Ramos (cell line): Measurements from ENCODE around the gene ARHGAP21.

Experiments
- in situ Hi-C: fragments of 300-500 bp; cut with MboI; formaldehyde crosslinking; loops from one replicate; pipeline ENCODE4 v1.14.3; 2022; ENCODE audit warnings: low sequenced_read_pairs; ENCODE audit not compliant: unreplicated experiment

ARHGAP21 gene

DNA sequence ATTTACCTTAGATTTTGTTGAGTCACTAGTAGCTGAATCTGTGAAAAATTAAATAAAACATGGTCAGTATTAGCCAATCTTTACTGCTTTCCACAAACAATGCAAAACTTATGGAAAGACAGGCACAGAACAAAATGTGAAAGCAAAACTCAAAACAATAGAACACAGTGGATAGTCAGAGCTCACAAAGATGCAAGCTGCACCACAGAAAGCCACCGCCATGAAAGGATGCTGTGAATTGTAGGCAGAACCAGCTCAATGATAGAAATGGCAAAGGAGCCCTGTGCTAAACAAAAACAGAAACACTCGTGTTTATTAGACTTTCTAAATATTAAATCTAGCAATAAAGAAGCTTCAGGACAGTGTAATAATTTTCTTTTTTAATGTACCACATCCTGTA, 134.4 kb downstream of the ARHGAP21 start:
- in situ Hi-C loops: no loop called here

GRCh38 chr10:24579906-24580305, 143.8 kb downstream of the ARHGAP21 start:
- in situ Hi-C loops: no loop called here

DNA sequence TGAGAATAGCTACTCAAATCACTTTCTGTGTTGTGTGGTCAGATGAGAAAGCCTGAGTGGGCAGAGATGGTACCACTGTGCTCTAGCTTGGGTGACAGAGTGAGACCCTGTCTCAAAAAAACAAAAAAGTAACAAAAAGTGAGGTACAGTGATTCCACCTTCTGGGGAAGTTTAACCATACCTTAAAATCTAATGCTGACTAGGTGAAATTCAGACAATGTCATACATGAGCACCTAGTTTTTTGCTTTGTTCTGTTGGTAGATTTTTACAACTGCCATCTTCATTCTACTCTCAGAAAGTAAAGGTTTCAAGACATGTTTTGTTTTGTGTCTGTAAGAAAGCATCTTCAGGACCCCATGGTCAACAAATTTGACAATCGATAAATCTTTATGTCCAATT, 144.2 kb downstream of the ARHGAP21 start:
- in situ Hi-C loops: no loop called here

DNA sequence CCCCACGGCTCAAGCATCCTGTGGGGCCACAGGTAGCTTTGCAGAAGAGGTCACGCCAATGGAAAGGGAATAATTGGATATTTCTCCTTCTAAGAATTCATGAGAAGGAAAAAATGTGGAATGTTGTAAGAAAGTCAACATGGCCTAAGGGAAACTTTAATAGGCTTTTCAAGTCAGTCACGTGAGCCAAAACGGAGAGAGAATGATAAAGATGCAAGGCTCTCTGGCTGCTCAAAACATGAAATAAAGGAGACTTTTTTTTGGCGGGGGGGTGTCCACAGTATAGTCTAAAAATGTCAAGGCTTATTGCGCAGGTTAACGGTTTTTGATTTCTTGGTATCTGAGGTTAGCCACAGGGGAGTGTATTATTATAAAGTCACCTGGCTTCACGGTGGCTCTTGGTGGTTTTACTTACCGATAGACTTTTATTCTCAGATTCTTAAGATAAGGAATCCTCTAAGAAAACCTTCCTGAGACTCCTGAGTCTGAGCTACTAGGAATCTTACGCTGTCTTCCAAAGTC, 148.1 kb downstream of the ARHGAP21 start:
- in situ Hi-C loops: no loop called here

DNA sequence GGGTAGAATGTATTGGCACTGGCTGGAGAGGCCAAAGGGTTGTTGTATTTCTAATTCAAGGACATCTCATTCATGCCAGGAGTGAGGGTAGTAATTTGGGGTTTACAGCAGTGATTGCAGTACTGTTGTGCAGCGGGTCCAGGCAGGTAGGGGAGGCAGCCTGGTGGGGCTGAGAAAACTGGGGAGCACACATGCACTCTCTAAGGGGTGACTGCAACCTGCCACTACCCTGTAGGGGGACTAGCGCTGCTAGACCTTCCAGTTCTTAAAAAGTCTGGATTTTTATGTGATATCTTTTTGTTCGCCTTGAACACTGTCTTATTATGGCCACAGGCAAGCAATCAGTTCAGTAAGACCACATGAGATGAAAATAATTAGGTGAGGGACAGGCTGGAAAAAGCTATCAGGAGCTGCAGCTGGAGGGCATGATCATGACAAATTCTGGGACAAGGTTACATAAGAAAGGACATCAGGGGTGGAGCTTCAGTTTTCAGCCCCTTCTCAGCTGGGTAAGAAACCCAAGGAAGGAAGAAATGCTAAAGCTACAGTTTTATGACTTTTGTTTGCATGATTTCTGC, 149.0 kb downstream of the ARHGAP21 start:
- in situ Hi-C loops: no loop called here

DNA sequence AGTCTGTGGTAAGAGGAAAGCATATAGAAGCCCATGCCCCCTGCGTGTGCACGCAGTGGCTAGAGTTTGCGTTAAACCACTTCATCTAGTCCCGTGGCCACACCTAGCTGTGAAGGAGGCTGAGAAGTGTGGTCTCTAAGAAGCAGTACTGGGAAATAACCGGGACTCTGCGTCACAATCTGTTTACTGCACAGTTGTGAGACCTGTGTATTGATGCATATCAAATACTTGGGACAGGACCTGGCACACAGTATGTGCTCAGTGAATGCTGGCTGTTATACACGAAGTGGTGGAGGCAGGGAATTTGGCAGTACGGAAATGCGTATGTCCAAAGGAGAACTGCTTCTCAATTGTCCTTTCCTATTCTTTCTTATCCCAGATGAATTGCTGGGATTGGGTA, 149.5 kb downstream of the ARHGAP21 start:
- in situ Hi-C loops: no loop called here

DNA sequence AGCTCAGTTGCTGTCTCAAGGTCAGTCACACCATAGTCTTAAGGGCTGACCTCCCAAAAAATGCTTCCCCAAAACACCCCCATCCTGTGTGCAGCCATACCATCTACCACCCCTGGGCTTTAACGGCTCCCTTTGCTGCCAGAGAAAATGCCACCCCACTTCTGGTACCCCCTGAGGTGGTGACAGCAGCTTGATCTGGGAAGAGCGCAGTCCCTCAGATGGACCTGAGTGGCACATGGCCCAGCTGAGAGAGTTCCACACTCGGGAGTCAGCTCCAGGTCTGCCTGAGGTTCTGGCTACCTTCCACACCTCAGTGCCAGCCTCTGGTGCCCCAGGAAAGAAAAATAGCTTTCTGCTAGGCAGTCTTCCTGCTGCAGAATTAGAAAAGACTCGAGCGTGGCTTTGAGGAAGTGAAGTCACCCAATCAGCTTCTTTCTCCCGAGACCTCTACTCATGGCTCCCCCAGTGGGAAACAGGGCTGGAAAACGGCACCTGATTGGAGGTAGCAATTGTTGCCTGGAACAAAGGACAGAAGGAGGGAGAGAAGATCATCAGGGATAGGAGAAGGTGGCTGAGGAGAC, 151.7 kb downstream of the ARHGAP21 start:
- in situ Hi-C loops: no loop called here

DNA sequence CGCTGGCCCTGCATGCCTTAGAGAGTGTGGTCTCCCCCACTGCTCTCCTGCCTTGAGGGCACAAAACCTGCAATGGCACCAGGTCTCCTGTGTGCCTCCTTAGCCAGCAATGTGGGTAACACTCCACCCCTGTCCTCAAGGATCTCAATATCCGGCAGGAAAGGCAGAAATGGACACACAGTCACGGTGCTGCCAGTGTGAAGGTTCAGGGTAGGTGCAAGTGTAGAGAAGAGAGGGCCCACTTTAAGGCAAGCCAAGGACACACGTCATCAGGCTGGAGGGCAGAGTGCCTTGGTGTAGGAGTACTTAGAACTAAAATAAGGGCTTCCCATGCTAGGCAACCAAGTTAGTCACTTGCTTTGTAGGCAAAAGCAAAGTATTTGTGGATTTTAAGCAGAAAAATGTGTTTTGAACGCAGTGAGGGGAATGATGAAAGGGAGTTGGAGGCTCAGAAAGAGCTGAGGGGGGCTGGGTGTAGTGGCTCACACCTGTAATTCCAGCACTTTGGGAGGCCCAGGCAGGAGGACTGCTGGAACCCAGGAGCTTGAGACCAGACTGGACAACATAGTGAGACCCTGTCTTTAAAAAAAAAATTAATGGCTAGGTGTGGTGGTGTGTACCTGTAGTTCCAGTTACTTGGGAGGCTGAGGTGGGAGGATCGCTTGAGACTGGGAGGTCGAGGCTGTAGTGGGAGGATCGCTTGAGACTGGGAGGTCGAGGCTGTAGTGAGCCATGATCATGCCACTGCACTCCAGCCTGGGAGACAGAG, 152.8 kb downstream of the ARHGAP21 start:
- in situ Hi-C loops: no loop called here

- in situ Hi-C loops: no loop called here
Measured at GRCh38 chr10:24569828-24570657, 153.6 kb downstream of the ARHGAP21 start.

DNA sequence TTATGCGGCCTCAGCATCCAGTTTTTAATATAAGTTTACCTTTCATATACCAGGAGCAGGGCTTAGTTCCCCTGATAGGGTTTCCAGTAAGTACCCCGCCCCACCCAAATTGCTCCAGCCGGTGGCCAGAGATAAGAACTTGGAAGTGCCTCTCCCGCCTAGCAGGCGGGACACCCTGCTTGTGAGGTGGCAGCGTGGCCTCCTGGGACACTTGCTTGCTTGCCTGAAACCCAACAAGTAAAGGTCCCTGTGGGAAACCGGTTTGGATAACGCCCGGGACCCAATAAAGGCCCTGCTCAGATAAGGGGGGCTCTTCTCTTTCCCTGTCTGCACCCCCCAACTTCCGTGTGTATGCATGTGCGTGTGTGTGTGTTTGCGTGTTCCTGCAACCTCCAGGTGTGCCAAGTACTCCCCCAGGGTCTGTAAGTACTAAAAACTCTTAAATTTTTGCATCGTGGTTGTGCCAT, 154.3 kb downstream of the ARHGAP21 start:
- in situ Hi-C loops: no loop called here

GRCh38 chr10:24568042-24568441, 155.6 kb downstream of the ARHGAP21 start:
- in situ Hi-C loops: no loop called here

DNA sequence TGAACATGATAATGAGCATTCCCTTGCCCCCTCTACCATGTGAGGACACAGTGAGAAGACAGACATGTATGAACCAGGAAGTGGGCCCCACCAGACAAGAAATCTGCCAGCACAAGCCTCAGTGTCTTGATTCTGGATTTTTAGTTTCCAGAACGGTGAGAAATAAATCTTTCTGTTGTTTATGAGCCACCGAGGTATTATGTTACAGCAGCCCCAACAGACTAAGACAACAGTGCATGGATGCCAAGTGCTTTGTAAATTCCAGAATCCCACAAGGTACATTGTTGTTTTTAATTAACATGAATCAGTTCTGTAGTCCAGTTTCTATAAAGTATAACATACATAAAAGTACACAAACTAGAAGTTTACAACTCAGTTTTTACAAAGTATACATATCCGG, 162.2 kb downstream of the ARHGAP21 start:
- in situ Hi-C loops: no loop called here

DNA sequence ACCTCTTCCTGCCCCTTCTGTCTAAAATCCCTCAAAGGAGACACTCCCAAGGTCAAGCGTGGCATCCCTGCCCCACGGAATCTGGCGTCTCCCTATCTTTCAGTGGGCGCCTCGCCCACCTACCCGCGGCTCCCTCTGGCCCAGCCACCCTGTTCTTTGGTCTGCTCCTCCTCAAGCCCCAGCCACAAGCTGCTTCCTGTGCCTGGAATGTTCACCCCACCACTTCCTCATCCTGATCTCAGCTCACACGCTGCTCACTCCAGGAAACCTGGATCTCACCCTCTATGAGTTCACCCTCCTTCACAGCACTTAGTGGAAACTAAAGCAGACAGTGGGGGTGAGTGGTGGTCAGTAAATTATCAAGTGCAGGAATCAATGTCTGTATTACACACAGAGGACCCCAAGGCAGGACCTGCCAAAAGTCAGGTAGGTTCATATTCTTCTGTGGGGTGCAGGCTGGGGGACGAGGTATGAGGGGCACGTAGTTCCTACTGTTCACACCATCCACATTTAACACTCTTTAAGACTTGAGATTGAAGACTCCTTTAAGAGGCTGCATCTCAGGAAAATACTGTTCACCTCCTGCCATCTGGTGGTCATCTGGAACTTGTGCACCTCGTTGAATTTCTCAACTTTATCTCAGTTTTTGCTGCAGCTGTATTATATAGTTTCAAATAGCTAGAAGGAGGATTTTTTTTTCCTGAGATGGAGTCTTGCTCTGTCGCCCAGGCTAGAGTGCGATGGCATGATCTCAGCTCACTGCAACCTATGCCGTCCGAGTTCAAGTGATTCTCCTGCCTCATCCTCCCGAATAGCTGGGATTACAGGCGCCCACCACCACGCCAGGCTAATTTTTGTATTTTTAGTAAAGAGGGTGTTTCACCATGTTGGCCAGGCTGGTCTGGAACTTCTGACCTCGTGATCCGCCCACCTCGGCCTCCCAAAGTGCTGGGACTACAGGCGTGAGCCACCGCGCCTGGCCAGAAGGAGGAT, 166.6 kb downstream of the ARHGAP21 start:
- in situ Hi-C loops: no loop called here

DNA sequence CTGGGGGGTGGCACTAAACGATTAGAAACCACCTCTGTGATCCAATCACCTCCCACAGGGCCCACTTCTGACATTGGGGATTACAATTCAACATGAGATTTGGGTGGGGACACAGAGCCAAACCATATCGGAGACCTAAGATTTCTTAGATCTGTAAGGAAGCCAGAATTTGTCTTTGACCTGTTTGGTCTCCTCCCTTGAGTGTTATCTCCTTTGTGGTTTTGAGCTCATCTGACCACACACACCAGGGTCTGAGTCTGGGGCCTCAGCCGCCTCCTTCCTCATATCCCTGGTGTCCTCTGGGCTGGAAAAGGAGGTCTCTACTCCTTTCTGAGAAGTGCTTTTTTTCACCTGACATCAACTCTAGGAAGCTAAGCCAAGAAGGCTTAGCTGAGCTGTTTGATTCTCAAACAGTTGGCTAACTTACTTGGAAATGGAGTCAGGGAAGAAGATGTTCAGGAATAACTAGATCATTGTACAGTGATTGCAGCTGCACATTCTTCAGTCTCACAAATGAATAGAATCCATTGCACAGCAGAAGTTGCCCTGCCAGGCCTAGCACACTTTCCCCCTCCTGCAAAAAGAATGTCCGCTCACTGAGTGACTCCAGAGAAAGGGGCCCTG, 167.4 kb downstream of the ARHGAP21 start:
- in situ Hi-C loops: no loop called here

DNA sequence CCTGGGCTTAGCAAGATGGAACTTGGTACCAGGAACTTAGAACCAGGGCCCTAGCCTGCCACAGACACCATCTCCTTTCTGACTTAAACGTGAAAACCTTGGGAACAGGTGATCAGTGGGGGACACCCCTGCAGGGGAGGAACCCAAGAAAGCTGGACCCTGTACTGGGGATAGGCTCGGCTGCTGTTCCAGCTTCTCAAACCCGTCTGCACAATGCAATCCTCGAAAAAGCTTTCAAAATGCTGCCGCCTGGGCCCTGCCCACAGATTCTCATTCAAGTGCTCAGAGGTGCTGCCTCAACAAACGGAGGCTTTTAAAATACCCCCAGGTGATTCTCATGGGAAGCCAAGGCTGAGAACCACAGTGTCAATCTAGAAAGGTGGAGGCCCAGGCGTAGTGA, 169.7 kb downstream of the ARHGAP21 start:
- in situ Hi-C loops: no loop called here

DNA sequence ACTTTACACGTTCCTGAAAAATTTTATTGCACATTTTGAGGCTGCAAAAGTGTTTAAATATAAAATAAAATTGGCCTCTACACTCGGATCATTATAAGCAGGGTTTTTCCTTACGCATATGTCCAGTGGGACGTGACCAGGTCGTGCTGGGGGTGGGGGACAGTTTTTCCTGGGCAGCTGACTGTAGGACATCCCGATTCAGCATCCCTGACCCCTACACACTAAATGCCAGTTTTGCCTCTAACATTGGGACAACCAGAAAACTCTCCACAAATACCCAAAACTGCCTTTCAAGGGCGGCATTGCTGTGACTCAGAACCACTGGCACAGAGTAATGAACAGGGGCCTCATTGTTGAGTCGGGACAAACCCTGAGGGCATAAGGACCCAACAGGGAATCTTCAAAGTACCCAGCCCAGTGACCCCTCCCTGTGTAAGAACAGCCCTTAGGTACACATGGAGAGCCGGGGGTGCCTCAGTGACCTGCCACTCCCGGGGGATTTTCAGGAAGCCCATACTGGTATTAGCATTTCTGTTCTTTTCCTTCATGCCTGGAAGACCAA, 170.6 kb downstream of the ARHGAP21 start:
- in situ Hi-C loops: no loop called here

GRCh38 chr10:24552346-24553016, 171.2 kb downstream of the ARHGAP21 start:
- in situ Hi-C loops: no loop called here

DNA sequence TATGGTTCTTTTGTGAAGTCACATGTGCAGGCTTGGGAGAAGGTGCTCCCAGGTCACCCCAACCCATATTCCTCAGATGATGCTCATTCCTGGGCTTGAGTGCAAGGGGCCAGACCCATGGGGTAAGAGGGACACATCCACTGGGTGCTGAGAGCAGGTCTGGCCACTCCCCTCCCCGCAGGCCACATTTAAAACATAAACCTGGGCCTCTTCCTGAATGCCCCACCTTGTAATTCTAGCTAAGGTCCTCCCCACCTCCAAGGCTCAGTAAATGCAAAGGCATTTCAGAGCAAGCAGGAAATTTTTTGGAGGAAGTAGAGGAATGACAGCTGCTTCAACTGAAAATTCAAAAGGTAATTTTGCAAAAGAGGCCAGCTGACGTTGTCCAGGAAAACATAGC, 172.5 kb downstream of the ARHGAP21 start:
- in situ Hi-C loops: no loop called here
